ENCODE measurements around the gene MAPKAPK2.
A peak's percentile ranks its signal among the peaks of the same experiment; 100 is the strongest.

The MAPKAPK2 gene

DNA sequence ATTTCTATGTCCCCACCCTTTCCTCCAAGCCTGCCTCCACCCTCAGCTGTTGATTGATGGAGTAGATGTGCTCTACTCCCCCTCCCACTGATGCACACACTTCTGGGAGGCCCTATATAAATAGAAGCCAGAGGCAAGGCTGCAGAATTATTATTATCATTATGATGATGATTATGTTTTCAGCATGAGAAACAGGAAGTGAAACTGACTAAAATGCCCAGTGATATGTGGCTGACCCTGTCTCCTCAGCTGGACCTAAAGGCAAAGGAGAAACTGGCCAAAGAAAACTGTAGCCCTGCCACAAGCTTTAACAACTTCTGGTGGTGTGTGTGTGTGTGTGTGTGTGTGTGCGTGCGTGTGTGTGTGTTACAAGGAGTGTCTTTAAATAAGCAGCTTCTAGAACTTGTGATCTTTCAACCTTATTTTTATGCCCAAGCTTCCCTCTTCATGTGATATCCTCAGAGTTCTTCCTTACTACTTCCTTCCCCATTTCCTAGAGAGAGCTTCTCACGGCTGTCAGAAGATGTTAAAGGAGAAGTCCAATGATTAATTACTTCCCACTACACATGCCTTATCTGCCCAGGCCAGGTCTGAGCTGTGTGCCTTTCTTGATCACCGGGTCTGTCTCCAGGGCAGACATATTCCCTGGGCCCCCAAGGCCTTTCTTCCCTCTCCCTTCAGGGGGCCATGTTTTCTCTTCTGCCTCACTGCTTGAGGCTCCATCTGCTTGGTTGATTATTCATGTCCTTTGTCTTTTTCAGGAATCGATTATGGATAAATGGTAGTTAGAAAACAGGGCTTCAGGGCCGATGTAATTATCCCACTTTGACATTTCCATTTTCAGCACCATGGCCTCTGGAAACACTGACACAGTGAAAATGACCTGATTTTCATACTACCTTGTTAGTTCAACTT lies 11.6 kb upstream of the MAPKAPK2 start:
- peaks cover 31 to 32% of the 10 kb centered on the region in 2 donors for H3K4me1 ChIP-seq (ENCODE audit: control insufficient read depth in 1 of 2, insufficient read depth in 2 of 2, low read length in 2 of 2)
- H3K27me3 ChIP-seq (ENCODE audit: low read depth, low read length): no peaks in the 10 kb centered on the region
- H3K4me3 ChIP-seq (ENCODE audit: low read depth in 1 of 2, low read length in 2 of 2): no peak overlapping the region
- peak overlapping the region; percentile 72 for H3K27ac ChIP-seq (ENCODE audit: low read length)
- no peaks in the 10 kb centered on the region for H3K9me3 ChIP-seq (ENCODE audit: control insufficient read depth in 1 of 2, low read length in 2 of 2)
- H3K36me3 ChIP-seq (ENCODE audit: control insufficient read depth in 1 of 2, insufficient read depth in 2 of 2, low read length in 2 of 2): no peaks in the 10 kb centered on the region

DNA sequence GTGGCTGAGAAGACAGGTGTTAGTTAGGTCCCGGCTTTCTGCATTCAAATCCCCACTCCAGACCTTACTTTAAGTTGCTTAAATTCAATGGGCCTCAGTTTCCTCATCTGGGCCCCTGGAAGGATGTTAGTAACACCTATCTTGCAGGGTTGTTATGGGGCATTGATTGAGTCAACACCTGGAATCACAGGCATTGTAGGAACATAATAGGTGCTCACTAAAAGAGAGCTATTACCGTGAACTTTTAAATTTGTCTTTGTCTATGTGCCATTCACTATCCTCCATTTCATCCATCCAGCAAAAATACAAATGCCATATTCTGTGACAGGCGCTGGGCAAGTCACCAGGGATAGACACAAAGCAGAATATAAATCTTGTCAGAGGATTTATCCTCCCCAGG lies 10.5 kb upstream of the MAPKAPK2 start:
- Histone ChIP-seq H3K27me3 (ENCODE audit: low read depth, low read length) (no peaks in the 10 kb centered on the region), H3K4me3 (ENCODE audit: low read depth in 1 of 2, low read length in 2 of 2) (no peak overlapping the region), H3K27ac (ENCODE audit: low read length) (peak overlapping the region; percentile 76), H3K4me1 (ENCODE audit: control insufficient read depth in 1 of 2, insufficient read depth in 2 of 2, low read length in 2 of 2) (peaks cover 31 to 32% of the 10 kb centered on the region in 2 donors), H3K9me3 (ENCODE audit: control insufficient read depth in 1 of 2, low read length in 2 of 2) (no peaks in the 10 kb centered on the region), H3K36me3 (ENCODE audit: control insufficient read depth in 1 of 2, insufficient read depth in 2 of 2, low read length in 2 of 2) (no peaks in the 10 kb centered on the region)

- no peaks in the 10 kb centered on the region for H3K27me3 ChIP-seq (ENCODE audit: low read depth, low read length)
- peaks cover 31 to 32% of the 10 kb centered on the region in 2 donors for H3K4me1 ChIP-seq (ENCODE audit: control insufficient read depth in 1 of 2, insufficient read depth in 2 of 2, low read length in 2 of 2)
- H3K36me3 ChIP-seq (ENCODE audit: control insufficient read depth in 1 of 2, insufficient read depth in 2 of 2, low read length in 2 of 2): no peaks in the 10 kb centered on the region
- peak overlapping the region; percentile 76 for H3K27ac ChIP-seq (ENCODE audit: low read length)
- H3K4me3 ChIP-seq (ENCODE audit: low read depth in 1 of 2, low read length in 2 of 2): no peak overlapping the region
- no peaks in the 10 kb centered on the region for H3K9me3 ChIP-seq (ENCODE audit: control insufficient read depth in 1 of 2, low read length in 2 of 2)
Observed at GRCh38 chr1:206674745-206675175, 9.9 kb upstream of the MAPKAPK2 start.

DNA sequence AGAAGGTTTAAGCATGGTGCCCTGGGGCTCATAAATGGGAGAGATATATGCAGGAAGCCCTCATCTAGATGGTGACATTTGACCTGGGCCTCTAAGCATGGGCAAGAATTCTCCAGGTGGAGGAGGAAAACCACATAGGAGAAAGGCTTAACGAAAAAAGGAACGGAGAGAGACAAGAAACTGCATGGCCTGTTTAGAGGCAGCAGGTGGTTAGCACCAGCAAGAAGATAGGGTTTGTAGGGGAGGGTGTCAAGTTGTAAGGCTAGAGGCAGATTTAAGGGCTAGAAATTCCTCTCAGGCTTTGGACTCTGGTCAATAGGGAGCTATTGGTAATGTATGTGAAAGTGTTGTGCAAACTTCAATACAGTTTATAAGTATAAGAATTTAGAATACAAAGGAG lies 8.2 kb upstream of the MAPKAPK2 start:
- no peak overlapping the region for H3K27ac ChIP-seq (ENCODE audit: low read length)
- H3K36me3 ChIP-seq (ENCODE audit: control insufficient read depth in 1 of 2, insufficient read depth in 2 of 2, low read length in 2 of 2): no peaks in the 10 kb centered on the region
- H3K27me3 ChIP-seq (ENCODE audit: low read depth, low read length): no peaks in the 10 kb centered on the region
- no peak overlapping the region for H3K4me3 ChIP-seq (ENCODE audit: low read depth in 1 of 2, low read length in 2 of 2)
- H3K9me3 ChIP-seq (ENCODE audit: control insufficient read depth in 1 of 2, low read length in 2 of 2): no peaks in the 10 kb centered on the region
- peaks cover 31 to 32% of the 10 kb centered on the region in 2 donors for H3K4me1 ChIP-seq (ENCODE audit: control insufficient read depth in 1 of 2, insufficient read depth in 2 of 2, low read length in 2 of 2)

DNA sequence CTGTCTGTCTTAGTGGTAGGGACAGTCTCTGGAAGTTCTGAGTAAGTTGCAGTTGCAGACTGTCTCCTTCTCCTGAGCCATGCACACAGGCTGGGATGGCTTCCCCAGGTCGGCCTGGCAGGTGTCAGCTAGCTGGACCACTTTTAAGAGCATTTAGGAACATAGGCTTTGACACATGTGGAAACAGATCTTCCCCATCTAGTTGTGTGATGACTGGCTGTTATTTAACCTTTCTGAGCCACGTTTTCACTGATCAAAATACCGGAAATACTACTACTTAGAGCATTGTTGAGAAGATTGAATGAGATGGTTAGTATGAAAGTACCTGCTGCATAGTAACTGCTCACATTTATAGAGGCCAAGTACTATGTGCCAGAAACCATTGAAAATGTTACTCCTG lies 6.2 kb upstream of the MAPKAPK2 start:
- Histone ChIP-seq H3K36me3 (ENCODE audit: control insufficient read depth in 1 of 2, insufficient read depth in 2 of 2, low read length in 2 of 2) (no peaks in the 10 kb centered on the region), H3K4me1 (ENCODE audit: control insufficient read depth in 1 of 2, insufficient read depth in 2 of 2, low read length in 2 of 2) (peaks cover 20% of the 10 kb centered on the region in 2 donors), H3K9me3 (ENCODE audit: control insufficient read depth in 1 of 2, low read length in 2 of 2) (no peaks in the 10 kb centered on the region), H3K27me3 (ENCODE audit: low read depth, low read length) (no peaks in the 10 kb centered on the region), H3K27ac (ENCODE audit: low read length) (no peak overlapping the region), H3K4me3 (ENCODE audit: low read depth in 1 of 2, low read length in 2 of 2) (no peak overlapping the region)

GRCh38 chr1:206679738-206680211 lies 4.9 kb upstream of the MAPKAPK2 start:
- H3K36me3 ChIP-seq (ENCODE audit: control insufficient read depth in 1 of 2, insufficient read depth in 2 of 2, low read length in 2 of 2): no peaks in the 10 kb centered on the region
- no peak overlapping the region for H3K4me3 ChIP-seq (ENCODE audit: low read depth in 1 of 2, low read length in 2 of 2)
- no peaks in the 10 kb centered on the region for H3K9me3 ChIP-seq (ENCODE audit: control insufficient read depth in 1 of 2, low read length in 2 of 2)
- peaks cover 7 to 8% of the 10 kb centered on the region in 2 donors for H3K4me1 ChIP-seq (ENCODE audit: control insufficient read depth in 1 of 2, insufficient read depth in 2 of 2, low read length in 2 of 2)
- no peaks in the 10 kb centered on the region for H3K27me3 ChIP-seq (ENCODE audit: low read depth, low read length)
- no peak overlapping the region for H3K27ac ChIP-seq (ENCODE audit: low read length)

DNA sequence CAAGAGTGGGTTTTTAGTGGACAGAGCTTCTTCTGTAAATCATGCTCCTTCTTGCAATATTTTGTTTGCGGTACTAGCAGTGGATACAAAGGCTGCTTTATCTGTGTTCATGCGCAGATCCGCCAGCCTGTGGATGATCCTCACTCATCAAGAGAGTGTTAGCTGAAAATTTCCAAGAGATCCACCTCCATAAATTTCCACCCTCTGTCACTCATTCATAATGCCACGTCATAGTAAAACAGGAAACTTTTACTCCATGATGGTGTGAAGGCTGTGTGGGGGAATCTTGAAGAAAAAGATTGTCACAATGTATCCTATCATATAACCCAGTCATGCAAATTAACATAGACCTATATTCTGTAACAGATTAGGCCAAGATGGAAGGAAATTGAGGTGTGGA lies 4.4 kb upstream of the MAPKAPK2 start:
- no peak overlapping the region for H3K27ac ChIP-seq (ENCODE audit: low read length)

GRCh38 chr1:206681359-206681758 lies 3.3 kb upstream of the MAPKAPK2 start:
- H3K9me3 ChIP-seq (ENCODE audit: control insufficient read depth in 1 of 2, low read length in 2 of 2): no peaks in the 10 kb centered on the region
- no peak overlapping the region for H3K4me3 ChIP-seq (ENCODE audit: low read depth in 1 of 2, low read length in 2 of 2)
- H3K27me3 ChIP-seq (ENCODE audit: low read depth, low read length): no peaks in the 10 kb centered on the region
- H3K27ac ChIP-seq (ENCODE audit: low read length): no peak overlapping the region
- H3K4me1 ChIP-seq (ENCODE audit: control insufficient read depth in 1 of 2, insufficient read depth in 2 of 2, low read length in 2 of 2): peaks cover 0 to under 1% of the 10 kb centered on the region in 2 donors
- H3K36me3 ChIP-seq (ENCODE audit: control insufficient read depth in 1 of 2, insufficient read depth in 2 of 2, low read length in 2 of 2): no peaks in the 10 kb centered on the region

More for the DNA sequence above, 4.4 kb upstream of the MAPKAPK2 start:
- Histone ChIP-seq H3K27me3 (ENCODE audit: low read depth, low read length) (no peaks in the 10 kb centered on the region), H3K9me3 (ENCODE audit: control insufficient read depth in 1 of 2, low read length in 2 of 2) (no peaks in the 10 kb centered on the region), H3K4me3 (ENCODE audit: low read depth in 1 of 2, low read length in 2 of 2) (no peak overlapping the region), H3K36me3 (ENCODE audit: control insufficient read depth in 1 of 2, insufficient read depth in 2 of 2, low read length in 2 of 2) (no peaks in the 10 kb centered on the region), H3K4me1 (ENCODE audit: control insufficient read depth in 1 of 2, insufficient read depth in 2 of 2, low read length in 2 of 2) (peaks cover 2 to 3% of the 10 kb centered on the region in 2 donors)

DNA sequence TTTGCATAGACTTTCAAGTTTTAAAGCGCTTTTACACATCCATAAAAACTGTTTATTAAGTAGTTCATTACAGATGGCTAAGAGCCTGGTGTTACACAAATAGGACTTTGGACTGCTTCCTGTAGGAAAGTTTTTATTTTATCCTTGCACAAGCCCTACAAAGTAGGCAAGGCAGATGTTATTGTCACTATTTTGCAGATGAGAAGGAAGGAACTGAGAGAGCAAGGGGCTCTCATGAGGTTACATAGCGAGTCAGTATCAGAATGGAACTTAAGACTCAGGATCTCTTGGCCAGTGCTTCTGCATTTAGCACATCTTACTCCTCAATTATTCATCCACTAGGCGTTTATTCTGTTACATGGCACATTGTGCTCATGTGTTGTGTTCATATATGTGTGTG lies 2.6 kb upstream of the MAPKAPK2 start:
- Histone ChIP-seq H3K36me3 (ENCODE audit: control insufficient read depth in 1 of 2, insufficient read depth in 2 of 2, low read length in 2 of 2) (no peaks in the 10 kb centered on the region), H3K27me3 (ENCODE audit: low read depth, low read length) (no peaks in the 10 kb centered on the region), H3K27ac (ENCODE audit: low read length) (peak overlapping the region; percentile 25), H3K9me3 (ENCODE audit: control insufficient read depth in 1 of 2, low read length in 2 of 2) (no peaks in the 10 kb centered on the region), H3K4me3 (ENCODE audit: low read depth in 1 of 2, low read length in 2 of 2) (no peak overlapping the region), H3K4me1 (ENCODE audit: control insufficient read depth in 1 of 2, insufficient read depth in 2 of 2, low read length in 2 of 2) (peaks cover 7 to 8% of the 10 kb centered on the region in 2 donors)

DNA sequence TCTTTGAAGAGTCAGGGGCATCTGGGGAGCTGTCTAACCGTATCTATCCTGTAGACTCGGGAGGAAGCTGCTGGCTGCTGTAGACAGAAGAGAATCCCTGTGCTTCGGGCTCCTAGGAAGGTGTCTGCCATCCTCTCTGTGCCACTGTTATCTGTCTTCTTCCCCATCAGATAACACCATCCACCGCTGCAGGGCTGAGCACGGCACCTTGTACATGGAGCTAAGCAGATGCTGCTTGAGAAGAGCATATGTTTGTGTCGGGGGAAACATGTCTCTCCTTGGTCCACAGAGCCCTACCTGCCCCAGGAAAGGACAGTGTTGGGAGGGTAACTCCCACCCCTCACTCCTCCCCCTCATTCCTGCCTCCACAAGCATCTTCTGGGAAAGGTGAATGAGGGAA lies 1.4 kb upstream of the MAPKAPK2 start:
- Histone ChIP-seq H3K36me3 (ENCODE audit: control insufficient read depth in 1 of 2, insufficient read depth in 2 of 2, low read length in 2 of 2) (no peaks in the 10 kb centered on the region), H3K9me3 (ENCODE audit: control insufficient read depth in 1 of 2, low read length in 2 of 2) (no peaks in the 10 kb centered on the region), H3K4me3 (ENCODE audit: low read depth in 1 of 2, low read length in 2 of 2) (no peak overlapping the region), H3K27ac (ENCODE audit: low read length) (no peak overlapping the region), H3K4me1 (ENCODE audit: control insufficient read depth in 1 of 2, insufficient read depth in 2 of 2, low read length in 2 of 2) (peaks cover 19 to 20% of the 10 kb centered on the region in 2 donors), H3K27me3 (ENCODE audit: low read depth, low read length) (no peaks in the 10 kb centered on the region)

GRCh38 chr1:206684003-206684402 lies 702 bp upstream of the MAPKAPK2 start:
- H3K9me3 ChIP-seq (ENCODE audit: control insufficient read depth in 1 of 2, low read length in 2 of 2): no peaks in the 10 kb centered on the region
- peak overlapping the region; percentile 57 to 69 for H3K4me3 ChIP-seq (ENCODE audit: low read depth in 1 of 2, low read length in 2 of 2)
- H3K27me3 ChIP-seq (ENCODE audit: low read depth, low read length): no peaks in the 10 kb centered on the region
- H3K4me1 ChIP-seq (ENCODE audit: control insufficient read depth in 1 of 2, insufficient read depth in 2 of 2, low read length in 2 of 2): peaks cover 20 to 26% of the 10 kb centered on the region in 2 donors
- no peaks in the 10 kb centered on the region for H3K36me3 ChIP-seq (ENCODE audit: control insufficient read depth in 1 of 2, insufficient read depth in 2 of 2, low read length in 2 of 2)
- peak overlapping the region; percentile 52 for H3K27ac ChIP-seq (ENCODE audit: low read length)

Measured in muscle layer of duodenum (tissue), 2 donors.